HL-60 (cell line): ENCODE results near the gene KBTBD3.

Experiments used
- DNase-seq, 2 experiments: peaks; one replicate each; pipeline ENCODE4 v3.0.0-alpha.2; 2010 to 2020; ENCODE audit warnings: low read depth in 1 of 2, low spot score in 1 of 2
- H3K27ac ChIP-seq: fragments of 250-450 bp; sonication (Bioruptor Pico); replicated peaks from 2 replicates; pipeline ENCODE4 v1.5.1; 2020; ENCODE audit warnings: mild to moderate bottlenecking, moderate library complexity
- H3K27me3 ChIP-seq: fragments of 250-450 bp; sonication (Bioruptor Pico); 2 replicates; pipeline ENCODE4 v1.5.1; 2021; ENCODE audit warnings: mild to moderate bottlenecking, moderate library complexity; ENCODE audit not compliant: insufficient read depth, poor library complexity, severe bottlenecking
- H3K4me3 ChIP-seq: replicated peaks from 2 replicates; pipeline ENCODE4 v1.5.1; 2011; ENCODE audit warnings: mild to moderate bottlenecking, control low read depth, low read length; ENCODE audit not compliant: insufficient read depth
- GABPA ChIP-seq: IDR thresholded peaks from 2 replicates; pipeline ENCODE4 v1.6.1; 2012; ENCODE audit warnings: low read depth
- POLR2AphosphoS5 ChIP-seq: IDR thresholded peaks from 2 replicates; pipeline ENCODE4 v1.6.1; 2012; ENCODE audit warnings: low read depth
- SPI1 ChIP-seq: IDR thresholded peaks from 2 replicates; pipeline ENCODE4 v1.6.1; 2012; ENCODE audit warnings: low read depth, mild to moderate bottlenecking, borderline replicate concordance
- TF ChIP-seq, protein P1 (sequence below): IDR thresholded peaks from one replicate; pipeline ENCODE4 v1.5.1; 2011; ENCODE audit warnings: low read length, control low read depth, inconsistent platforms; ENCODE audit not compliant: insufficient read depth
- TF ChIP-seq, protein P2 (sequence below): IDR thresholded peaks from 2 replicates; pipeline ENCODE4 v1.6.1; 2012; ENCODE audit warnings: low read depth; ENCODE audit not compliant: insufficient replicate concordance

The KBTBD3 gene

DNA sequence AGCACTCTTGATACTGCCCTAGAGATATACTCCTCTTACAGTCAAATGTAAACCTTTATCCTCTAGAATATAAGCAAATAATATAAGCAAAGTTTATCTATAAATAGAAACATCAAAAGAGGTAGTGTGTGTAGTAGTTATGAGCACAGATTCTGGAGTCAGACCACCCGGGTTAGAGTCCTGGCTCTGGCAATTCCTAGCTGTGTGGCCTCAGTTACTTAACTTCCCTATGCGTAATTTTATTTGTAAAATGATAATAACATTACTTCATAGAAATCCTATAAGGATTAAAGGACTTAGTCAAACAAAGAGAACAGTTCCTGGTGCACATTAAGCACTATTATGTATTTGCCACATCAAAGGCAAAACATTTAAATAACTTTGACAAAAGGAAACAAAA, 62.1 kb downstream of the KBTBD3 start:
- Histone ChIP-seq H3K4me3 (no peak overlapping the region), H3K27ac (no peak overlapping the region), H3K27me3 (no peaks in the 10 kb centered on the region)
- no peak for DNase-seq
- TF ChIP-seq, protein P1, sequence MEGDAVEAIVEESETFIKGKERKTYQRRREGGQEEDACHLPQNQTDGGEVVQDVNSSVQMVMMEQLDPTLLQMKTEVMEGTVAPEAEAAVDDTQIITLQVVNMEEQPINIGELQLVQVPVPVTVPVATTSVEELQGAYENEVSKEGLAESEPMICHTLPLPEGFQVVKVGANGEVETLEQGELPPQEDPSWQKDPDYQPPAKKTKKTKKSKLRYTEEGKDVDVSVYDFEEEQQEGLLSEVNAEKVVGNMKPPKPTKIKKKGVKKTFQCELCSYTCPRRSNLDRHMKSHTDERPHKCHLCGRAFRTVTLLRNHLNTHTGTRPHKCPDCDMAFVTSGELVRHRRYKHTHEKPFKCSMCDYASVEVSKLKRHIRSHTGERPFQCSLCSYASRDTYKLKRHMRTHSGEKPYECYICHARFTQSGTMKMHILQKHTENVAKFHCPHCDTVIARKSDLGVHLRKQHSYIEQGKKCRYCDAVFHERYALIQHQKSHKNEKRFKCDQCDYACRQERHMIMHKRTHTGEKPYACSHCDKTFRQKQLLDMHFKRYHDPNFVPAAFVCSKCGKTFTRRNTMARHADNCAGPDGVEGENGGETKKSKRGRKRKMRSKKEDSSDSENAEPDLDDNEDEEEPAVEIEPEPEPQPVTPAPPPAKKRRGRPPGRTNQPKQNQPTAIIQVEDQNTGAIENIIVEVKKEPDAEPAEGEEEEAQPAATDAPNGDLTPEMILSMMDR = no peak
- TF ChIP-seq, protein P2, sequence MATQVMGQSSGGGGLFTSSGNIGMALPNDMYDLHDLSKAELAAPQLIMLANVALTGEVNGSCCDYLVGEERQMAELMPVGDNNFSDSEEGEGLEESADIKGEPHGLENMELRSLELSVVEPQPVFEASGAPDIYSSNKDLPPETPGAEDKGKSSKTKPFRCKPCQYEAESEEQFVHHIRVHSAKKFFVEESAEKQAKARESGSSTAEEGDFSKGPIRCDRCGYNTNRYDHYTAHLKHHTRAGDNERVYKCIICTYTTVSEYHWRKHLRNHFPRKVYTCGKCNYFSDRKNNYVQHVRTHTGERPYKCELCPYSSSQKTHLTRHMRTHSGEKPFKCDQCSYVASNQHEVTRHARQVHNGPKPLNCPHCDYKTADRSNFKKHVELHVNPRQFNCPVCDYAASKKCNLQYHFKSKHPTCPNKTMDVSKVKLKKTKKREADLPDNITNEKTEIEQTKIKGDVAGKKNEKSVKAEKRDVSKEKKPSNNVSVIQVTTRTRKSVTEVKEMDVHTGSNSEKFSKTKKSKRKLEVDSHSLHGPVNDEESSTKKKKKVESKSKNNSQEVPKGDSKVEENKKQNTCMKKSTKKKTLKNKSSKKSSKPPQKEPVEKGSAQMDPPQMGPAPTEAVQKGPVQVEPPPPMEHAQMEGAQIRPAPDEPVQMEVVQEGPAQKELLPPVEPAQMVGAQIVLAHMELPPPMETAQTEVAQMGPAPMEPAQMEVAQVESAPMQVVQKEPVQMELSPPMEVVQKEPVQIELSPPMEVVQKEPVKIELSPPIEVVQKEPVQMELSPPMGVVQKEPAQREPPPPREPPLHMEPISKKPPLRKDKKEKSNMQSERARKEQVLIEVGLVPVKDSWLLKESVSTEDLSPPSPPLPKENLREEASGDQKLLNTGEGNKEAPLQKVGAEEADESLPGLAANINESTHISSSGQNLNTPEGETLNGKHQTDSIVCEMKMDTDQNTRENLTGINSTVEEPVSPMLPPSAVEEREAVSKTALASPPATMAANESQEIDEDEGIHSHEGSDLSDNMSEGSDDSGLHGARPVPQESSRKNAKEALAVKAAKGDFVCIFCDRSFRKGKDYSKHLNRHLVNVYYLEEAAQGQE = no peak
- TF ChIP-seq SPI1 (no peak), POLR2AphosphoS5 (no peak), GABPA (no peak)

DNA sequence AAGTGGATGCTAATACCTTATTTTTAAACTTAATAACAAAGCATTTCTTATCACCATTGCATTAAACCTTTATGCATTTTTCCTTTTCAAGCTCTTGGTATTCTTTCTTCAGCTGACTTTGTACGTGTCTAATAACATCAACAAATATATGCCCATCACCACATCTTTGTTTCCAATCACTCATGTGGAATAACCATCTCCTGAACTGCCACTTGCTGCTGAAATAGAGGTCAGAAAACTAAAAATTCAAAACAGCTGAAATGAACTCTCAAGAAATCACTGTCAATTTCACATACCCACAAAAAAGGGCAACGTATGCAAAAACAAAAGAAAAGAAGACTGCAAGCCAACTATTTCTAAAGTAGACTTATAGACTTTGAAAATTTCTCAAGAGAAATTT, 62.5 kb downstream of the KBTBD3 start:
- TF ChIP-seq SPI1 = no peak
- TF ChIP-seq POLR2AphosphoS5 = no peak
- TF ChIP-seq, protein P2 = no peak
- TF ChIP-seq GABPA = no peak
- TF ChIP-seq, protein P1 = no peak
- no peak for DNase-seq
- H3K4me3 ChIP-seq = no peak overlapping the region
- H3K27ac ChIP-seq = no peak overlapping the region
- H3K27me3 ChIP-seq = no peaks in the 10 kb centered on the region

DNA sequence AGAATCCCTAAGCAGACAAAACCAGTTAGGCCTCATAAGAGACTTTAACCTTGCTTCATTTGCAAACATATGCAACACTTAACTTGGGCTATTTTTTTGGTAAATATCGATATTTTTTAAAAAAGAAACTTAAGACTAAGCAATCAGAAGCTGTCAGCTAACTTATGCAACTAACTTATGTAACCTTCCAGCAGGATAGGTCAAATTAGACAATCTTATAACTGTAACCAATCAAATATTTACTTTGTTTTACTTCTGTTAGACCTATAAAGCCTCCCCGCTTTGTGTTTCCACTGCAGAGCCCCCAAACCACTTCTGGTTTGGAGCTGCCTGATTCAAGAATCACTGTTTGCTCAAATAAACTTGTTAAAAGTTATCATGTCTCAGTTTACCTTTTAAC, 63.1 kb downstream of the KBTBD3 start:
- no peak overlapping the region for H3K4me3 ChIP-seq
- DNase-seq = no peak
- TF ChIP-seq SPI1 = no peak
- TF ChIP-seq, protein P1 = no peak
- TF ChIP-seq GABPA = no peak
- no peak for TF ChIP-seq POLR2AphosphoS5
- TF ChIP-seq, protein P2 = no peak

More for the DNA sequence above, 63.1 kb downstream of the KBTBD3 start:
- H3K27ac ChIP-seq = no peak overlapping the region
- no peaks in the 10 kb centered on the region for H3K27me3 ChIP-seq
